CD4-positive, CD25-positive, alpha-beta regulatory T cell (primary cell): ENCODE measurements around the gene CEP97. TPM values are rescaled to one million over a fixed set of nuclear protein-coding genes. Genes with fewer than 3 reads are reported as not detected.
A peak's percentile ranks its signal among the peaks of the same experiment; 100 is the strongest.

ENCODE experiments used
- ATAC-seq, 2 donors: fragments of 150-1000 bp; cut with Tn5 transposase; one replicate each; pipeline ENCODE4 v1.10.0; 2021; ENCODE audit warnings: low read depth in 2 of 2, moderate number of reproducible peaks in 2 of 2, moderate library complexity in 1 of 2
- DNase-seq, 3 donors: peaks; one replicate each; pipeline versions ENCODE4 v3.0.0 to v3.0.0-alpha.2; 2012 to 2022; ENCODE audit warnings: mixed read lengths in 1 of 3
- H3K27ac ChIP-seq: one replicate; pipeline ENCODE4 v1.7.0; 2013; ENCODE audit warnings: mild to moderate bottlenecking, low read length; ENCODE audit not compliant: insufficient read depth, poor library complexity, severe bottlenecking
- H3K27me3 ChIP-seq: one replicate; pipeline ENCODE4 v1.7.0; 2013; ENCODE audit warnings: low read length; ENCODE audit not compliant: control insufficient read depth, insufficient read depth
- H3K36me3 ChIP-seq: one replicate; pipeline ENCODE4 v1.7.0; 2013; ENCODE audit warnings: mild to moderate bottlenecking, low read length, moderate library complexity; ENCODE audit not compliant: control insufficient read depth, insufficient read depth
- H3K4me1 ChIP-seq: 2 replicates; pipeline ENCODE4 v1.7.0; 2013; ENCODE audit warnings: mild to moderate bottlenecking, low read length; ENCODE audit not compliant: insufficient read depth, control insufficient read depth, poor library complexity, severe bottlenecking
- H3K4me3 ChIP-seq: one replicate; pipeline ENCODE4 v1.7.0; 2013; ENCODE audit warnings: low read depth, mild to moderate bottlenecking, low read length, moderate library complexity
- H3K9me3 ChIP-seq, 2 experiments: 1 replicate in 1 of 2; 2 replicates in 1 of 2; pipeline ENCODE4 v1.7.0; 2013; ENCODE audit warnings: low read length in 2 of 2, mild to moderate bottlenecking in 1 of 2, moderate library complexity in 1 of 2; ENCODE audit not compliant: control insufficient read depth in 2 of 2
- H3K27ac Mint-ChIP-seq, 3 donors: one replicate each; pipeline ENCODE4 v1.8.0; 2020 to 2022; ENCODE audit warnings: mild to moderate bottlenecking in 3 of 3, mixed read lengths in 3 of 3, moderate library complexity in 2 of 3
- H3K27me3 Mint-ChIP-seq: one replicate; pipeline ENCODE4 v1.8.0; 2022; ENCODE audit warnings: mild to moderate bottlenecking, mixed read lengths
- H3K36me3 Mint-ChIP-seq: one replicate; pipeline ENCODE4 v1.8.0; 2020; ENCODE audit warnings: mixed read lengths
- H3K4me1 Mint-ChIP-seq, 4 donors: one replicate each; pipeline ENCODE4 v1.8.0; 2020 to 2022; ENCODE audit warnings: mixed read lengths in 4 of 4, mild to moderate bottlenecking in 1 of 4
- H3K4me3 Mint-ChIP-seq, 4 donors: one replicate each; pipeline ENCODE4 v1.8.0; 2020 to 2022; ENCODE audit warnings: mild to moderate bottlenecking in 4 of 4, mixed read lengths in 4 of 4, moderate library complexity in 3 of 4
- H3K9me3 Mint-ChIP-seq, 7 donors: one replicate each; pipeline ENCODE4 v1.8.0; 2020 to 2022; ENCODE audit warnings: mixed read lengths in 7 of 7, mild to moderate bottlenecking in 3 of 7, moderate library complexity in 2 of 7
- polyA plus RNA-seq, 4 donors: library from polyadenylated mRNA; unstranded; fragments of 300-500 nt; fragmentation: Illumina TruSeq; gene quantifications; one replicate each; pipeline ENCODE4 v1.2.3, GENCODE V29; 2021
- total RNA-seq: library from RNA; stranded (reverse); gene quantifications from one replicate; pipeline ENCODE4 v1.2.3, GENCODE V29; 2022

CEP97 gene
- total and polyA plus RNA-seq, 5 donors from 2014 or later = 4.8 to 15.2 (median 7.3) TPM

GRCh38 chr3:101813817-101814440 is 89.5 kb downstream of the CEP97 start:
- Histone ChIP-seq H3K4me3 (no peak overlapping the region), H3K36me3 (peaks cover 17% of the 10 kb centered on the region), H3K4me1 (peaks cover 20% of the 10 kb centered on the region), H3K9me3 (no peaks in the 10 kb centered on the region), H3K27me3 (no peaks in the 10 kb centered on the region), H3K27ac (no peak overlapping the region)
- Mint-ChIP-seq H3K27ac (peak overlapping the region in 2 of 3 donors; percentile 79), H3K36me3 (peaks cover 22% of the 10 kb centered on the region), H3K4me1 (peaks cover 26 to 59% (median 37%) of the 10 kb centered on the region in 4 donors), H3K9me3 (no peaks in the 10 kb centered on the region), H3K4me3 (peak overlapping the region in 1 of 4 donors; percentile 14), H3K27me3 (no peaks in the 10 kb centered on the region)
- ATAC-seq (peak; percentile 41 to 48), DNase-seq (peak in 2 of 3 donors; percentile 52 to 65)

- H3K4me1 ChIP-seq = peaks cover 11% of the 10 kb centered on the region
- ATAC-seq (peak in 1 of 2 donors; percentile 27), DNase-seq (no peak)
- H3K27ac Mint-ChIP-seq = peak overlapping the region; percentile 59 to 79 (median 69)
- H3K9me3 Mint-ChIP-seq = no peaks in the 10 kb centered on the region
- no peak overlapping the region for H3K27ac ChIP-seq
- H3K27me3 Mint-ChIP-seq = no peaks in the 10 kb centered on the region
- H3K9me3 ChIP-seq = no peaks in the 10 kb centered on the region
- peak overlapping the region in 1 of 4 donors; percentile 41 for H3K4me3 Mint-ChIP-seq
- no peaks in the 10 kb centered on the region for H3K27me3 ChIP-seq
- peaks cover 19 to 50% (median 33%) of the 10 kb centered on the region in 4 donors for H3K4me1 Mint-ChIP-seq
- no peak overlapping the region for H3K4me3 ChIP-seq
- H3K36me3 ChIP-seq = peaks cover 23% of the 10 kb centered on the region
- peaks cover 23% of the 10 kb centered on the region for H3K36me3 Mint-ChIP-seq
Measured at GRCh38 chr3:101814835-101815234, 90.4 kb downstream of the CEP97 start.

GRCh38 chr3:101816215-101817149 is 92.1 kb downstream of the CEP97 start:
- ATAC-seq (no peak), DNase-seq (no peak)
- peak overlapping the region in 2 of 3 donors; percentile 52 to 60 for H3K27ac Mint-ChIP-seq
- H3K9me3 Mint-ChIP-seq = no peaks in the 10 kb centered on the region
- H3K4me3 ChIP-seq = no peak overlapping the region
- peaks cover 11% of the 10 kb centered on the region for H3K4me1 ChIP-seq
- no peaks in the 10 kb centered on the region for H3K9me3 ChIP-seq
- no peak overlapping the region for H3K27ac ChIP-seq
- H3K36me3 Mint-ChIP-seq = peaks cover 32% of the 10 kb centered on the region
- H3K27me3 Mint-ChIP-seq = no peaks in the 10 kb centered on the region
- peaks cover 13 to 37% (median 23%) of the 10 kb centered on the region in 4 donors for H3K4me1 Mint-ChIP-seq
- H3K36me3 ChIP-seq = peaks cover 36% of the 10 kb centered on the region
- no peaks in the 10 kb centered on the region for H3K27me3 ChIP-seq
- no peak overlapping the region for H3K4me3 Mint-ChIP-seq

- Histone ChIP-seq H3K9me3 (no peaks in the 10 kb centered on the region), H3K36me3 (peaks cover 47% of the 10 kb centered on the region), H3K4me3 (no peak overlapping the region), H3K27me3 (no peaks in the 10 kb centered on the region), H3K4me1 (peaks cover 11% of the 10 kb centered on the region), H3K27ac (no peak overlapping the region)
- peak overlapping the region in 1 of 3 donors; percentile 31 for H3K27ac Mint-ChIP-seq
- H3K4me3 Mint-ChIP-seq = no peak overlapping the region
- H3K36me3 Mint-ChIP-seq = peaks cover 45% of the 10 kb centered on the region
- no peak for ATAC-seq
- DNase-seq = no peak
- no peaks in the 10 kb centered on the region for H3K27me3 Mint-ChIP-seq
- no peaks in the 10 kb centered on the region for H3K9me3 Mint-ChIP-seq
- H3K4me1 Mint-ChIP-seq = peaks cover 19 to 42% (median 27%) of the 10 kb centered on the region in 4 donors
Measured at GRCh38 chr3:101817992-101818391, 93.6 kb downstream of the CEP97 start.

GRCh38 chr3:101819649-101820206 is 95.3 kb downstream of the CEP97 start:
- no peak overlapping the region for H3K27ac ChIP-seq
- H3K4me3 Mint-ChIP-seq = no peak overlapping the region
- H3K27me3 Mint-ChIP-seq = no peaks in the 10 kb centered on the region
- no peak for ATAC-seq
- peaks cover 2% of the 10 kb centered on the region for H3K4me1 ChIP-seq
- no peaks in the 10 kb centered on the region for H3K9me3 ChIP-seq
- H3K4me3 ChIP-seq = no peak overlapping the region
- peaks cover 13 to 29% (median 18%) of the 10 kb centered on the region in 4 donors for H3K4me1 Mint-ChIP-seq
- H3K36me3 Mint-ChIP-seq = peaks cover 49% of the 10 kb centered on the region
- H3K36me3 ChIP-seq = peaks cover 51% of the 10 kb centered on the region
- DNase-seq = no peak
- no peak overlapping the region for H3K27ac Mint-ChIP-seq
- H3K27me3 ChIP-seq = no peaks in the 10 kb centered on the region
- no peaks in the 10 kb centered on the region for H3K9me3 Mint-ChIP-seq

Other genes with a start within 250 kb of the CEP97 start
- 49.9 TPM for gene SENP7, start 211.4 kb upstream of the CEP97 start, total RNA-seq
- 10 to 100 TPM in 1 of 4 donors, 1 to 10 TPM in 3; 7.8 to 12.5 (median 9.6) TPM for gene SENP7, start 211.4 kb upstream of the CEP97 start, polyA plus RNA-seq
- 29.4 TPM for gene TRMT10C, start 162.7 kb upstream of the CEP97 start, total RNA-seq
- gene TRMT10C, start 162.7 kb upstream of the CEP97 start, polyA plus RNA-seq = 10 to 100 TPM; 41.3 to 47.0 (median 43.4) TPM
- gene PCNP, start 150.4 kb upstream of the CEP97 start, total RNA-seq = 144 TPM
- gene PCNP, start 150.4 kb upstream of the CEP97 start, polyA plus RNA-seq = 100 to 1,000 TPM in 3 of 4 donors, 10 to 100 TPM in 1; 99.8 to 125 (median 109) TPM
- 75.1 TPM for gene ZBTB11, start 47.5 kb upstream of the CEP97 start, total RNA-seq
- gene ZBTB11, start 47.5 kb upstream of the CEP97 start, polyA plus RNA-seq = 10 to 100 TPM in 2 of 4 donors, 1 to 10 TPM in 2; 9.0 to 14.2 (median 10.7) TPM
- 1,148 TPM for gene RPL24, start 37.9 kb upstream of the CEP97 start, total RNA-seq
- gene RPL24, start 37.9 kb upstream of the CEP97 start, polyA plus RNA-seq = 1,000 to 10,000 TPM in 3 of 4 donors, 100 to 1,000 TPM in 1; 939 to 1,307 (median 1,200) TPM
- gene NXPE3, start 54.6 kb downstream of the CEP97 start, total RNA-seq = 37.9 TPM
- 10 to 100 TPM; 38.3 to 43.2 (median 42.4) TPM for gene NXPE3, start 54.6 kb downstream of the CEP97 start, polyA plus RNA-seq
- 637 TPM for gene NFKBIZ, start 124.9 kb downstream of the CEP97 start, total RNA-seq
- 10 to 100 TPM; 15.2 to 28.2 (median 21.6) TPM for gene NFKBIZ, start 124.9 kb downstream of the CEP97 start, polyA plus RNA-seq